Caki2 (cell line): ENCODE measurements around the gene FNDC3B. TPM values are rescaled to one million over a fixed set of nuclear protein-coding genes. Genes with fewer than 3 reads are reported as not detected.
A peak's percentile ranks its signal among the peaks of the same experiment; 100 is the strongest.

Source experiments
- DNase-seq: peaks from one replicate; pipeline ENCODE4 v3.0.0-alpha.2; 2015; ENCODE audit warnings: low read depth
- in situ Hi-C: cut with HindIII; loops from 2 replicates; pipeline ENCODE4 v1.10.0; 2016; ENCODE audit warnings: low sequenced_read_pairs, low pct_unique_long_range_greater_than_20kb, mixed read lengths
- total RNA-seq: library from RNA; depleted of rRNA; stranded (reverse); fragments of >200 nt; shearing (Covaris generic); gene quantifications from 2 replicates; pipeline ENCODE4 v1.2.3, GENCODE V29; 2014; ENCODE audit warnings: low replicate concordance

Gene FNDC3B
- total RNA-seq, 1 experiment from 2014 or later, result 77.7 TPM

DNA sequence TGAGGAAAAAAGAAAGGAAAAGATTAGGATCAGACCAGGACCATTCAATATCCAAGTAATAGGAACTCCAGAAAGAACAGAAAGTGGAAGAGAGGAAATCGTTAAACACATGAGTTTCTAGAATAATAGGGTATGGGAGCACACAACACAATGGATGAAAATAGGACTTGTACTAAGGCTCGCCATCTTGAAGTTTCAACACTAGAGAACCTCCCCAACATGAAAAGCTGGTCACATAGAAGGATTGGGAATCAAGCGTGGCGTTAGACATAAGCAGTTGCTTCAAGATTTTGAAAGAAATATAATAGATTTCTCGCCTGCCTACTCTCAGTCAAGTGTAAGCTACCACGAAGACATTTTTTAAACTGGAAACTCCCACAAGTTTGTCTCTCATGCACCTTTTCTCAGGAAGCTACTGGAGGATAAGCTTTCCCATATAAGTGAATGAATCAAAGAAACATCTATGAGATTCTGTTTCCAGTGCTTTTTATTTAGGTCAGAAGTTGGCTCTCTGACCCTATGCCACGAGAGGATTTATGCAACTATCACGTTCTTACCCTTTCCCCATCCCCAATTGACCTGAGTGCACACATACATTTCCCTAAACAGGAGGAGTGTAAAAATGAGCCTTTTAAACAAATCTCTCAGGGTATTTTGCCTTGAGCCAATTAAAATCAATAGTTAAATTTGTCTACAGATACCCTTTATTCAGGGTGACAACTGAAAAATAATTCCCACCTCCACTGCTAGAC, 363.7 kb downstream of the FNDC3B start:
- no peak for DNase-seq
- in situ Hi-C loops, result no loop called here

DNA sequence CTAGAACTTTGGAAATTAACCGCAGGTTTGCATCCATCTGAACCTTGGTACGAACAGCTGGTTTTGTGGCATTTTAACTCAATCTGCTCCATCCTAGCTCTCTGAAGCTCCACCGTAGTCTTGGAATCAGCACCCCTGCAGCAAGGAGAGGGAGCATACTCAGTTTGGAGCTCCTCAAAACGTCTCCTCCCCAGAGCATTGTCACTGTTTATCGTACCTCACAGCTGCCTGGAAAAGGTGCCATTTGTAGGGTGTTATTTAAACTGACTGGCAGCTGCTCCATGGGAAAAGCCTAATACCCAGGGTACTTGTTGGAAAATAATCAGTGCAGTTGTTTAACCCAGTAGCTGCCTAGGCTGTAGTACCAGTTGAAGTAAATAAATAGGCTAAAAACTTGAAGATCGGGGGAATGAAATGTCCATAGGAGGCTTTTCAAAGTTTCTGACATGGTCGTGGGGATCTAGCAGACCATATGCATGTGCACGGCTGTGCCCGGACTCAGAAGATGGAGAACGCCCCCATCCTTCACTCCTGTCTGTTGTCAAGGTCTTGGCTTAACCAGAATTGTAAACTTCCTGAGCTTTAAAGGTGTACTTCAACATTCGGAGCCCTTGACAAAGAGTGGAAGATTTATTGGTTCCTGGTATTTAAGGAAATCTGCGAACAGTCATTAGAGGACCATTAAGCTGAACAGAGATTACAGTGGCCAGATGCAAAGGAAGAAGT, 365.0 kb downstream of the FNDC3B start:
- in situ Hi-C loops, result no loop called here
- no peak for DNase-seq

DNA sequence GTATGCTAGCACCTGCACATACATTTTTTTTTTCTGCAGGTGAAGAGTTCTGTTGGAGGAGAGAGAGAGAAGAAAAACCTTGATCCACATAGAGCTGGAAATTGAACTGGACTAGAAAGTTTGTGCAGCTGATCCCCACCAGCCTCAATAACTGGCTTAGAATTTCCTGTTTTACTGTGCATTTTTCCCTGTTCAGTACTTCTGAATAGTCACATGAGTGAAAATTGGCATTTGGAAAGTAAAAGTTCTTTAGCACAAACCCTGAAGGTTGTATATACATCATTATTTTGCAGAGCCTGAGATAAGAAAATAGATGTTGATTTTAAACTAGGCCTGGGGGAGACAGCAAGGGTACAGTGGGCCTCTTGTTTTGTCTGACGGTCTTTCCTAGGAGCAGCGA, 366.5 kb downstream of the FNDC3B start:
- no peak for DNase-seq
- in situ Hi-C loops, result no loop called here

DNA sequence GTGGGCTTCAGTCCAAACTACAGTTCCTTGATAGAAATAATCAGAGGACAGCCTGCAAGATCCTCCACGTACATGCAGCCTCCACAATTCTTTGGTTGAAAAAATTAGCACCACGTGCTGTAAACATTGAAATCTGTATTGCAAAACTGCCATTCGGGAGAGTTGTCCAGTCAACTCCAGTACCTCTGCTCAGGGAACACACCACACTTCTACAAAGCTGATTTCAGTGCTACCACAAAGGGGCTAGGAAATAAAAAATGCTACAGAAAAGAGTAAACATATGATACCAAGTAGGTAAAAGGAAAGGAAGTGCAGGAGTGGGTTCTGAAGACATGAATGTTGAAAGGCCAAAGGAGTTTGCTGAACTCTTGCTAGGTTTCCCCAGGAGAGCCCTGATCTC, 368.5 kb downstream of the FNDC3B start:
- no peak for DNase-seq
- in situ Hi-C loops, result no loop called here

DNA sequence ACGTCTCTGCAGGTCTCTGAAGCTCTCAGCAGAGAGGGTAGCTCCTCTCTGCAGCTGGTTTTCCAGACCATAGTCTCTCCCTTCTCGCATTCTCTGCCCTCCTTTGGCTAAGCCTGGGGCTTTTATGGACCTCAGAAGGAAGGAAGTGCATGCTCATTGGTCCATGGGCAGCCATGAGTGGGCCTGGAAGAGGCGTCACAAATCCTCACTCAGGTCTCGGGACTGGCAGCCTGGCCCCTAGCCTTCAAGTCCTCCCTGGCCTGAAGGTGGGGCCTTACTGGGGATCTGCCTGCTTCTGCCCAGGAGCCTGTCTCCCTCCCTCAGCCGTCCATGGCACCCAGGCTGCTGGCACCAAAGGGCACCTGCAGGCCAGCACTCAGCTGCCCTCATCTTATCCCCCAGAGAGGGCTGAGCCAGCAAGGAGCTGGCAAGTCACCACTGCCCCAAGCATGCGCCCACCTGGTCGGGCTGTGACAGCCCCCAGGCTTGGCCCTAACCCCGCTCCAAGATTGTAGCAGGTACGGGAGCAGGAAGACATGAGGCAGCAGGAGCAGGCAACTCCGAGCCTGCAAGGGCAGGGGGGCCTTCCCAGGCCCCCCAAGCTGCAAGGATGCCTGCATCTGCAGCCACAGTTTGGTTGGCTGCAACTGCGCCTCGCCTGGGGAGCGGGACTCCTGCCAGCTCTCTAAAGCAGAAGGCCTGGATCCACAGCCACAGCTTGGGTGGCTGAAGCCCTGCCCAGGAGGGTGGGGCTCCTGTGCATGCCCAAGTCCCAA, 371.5 kb downstream of the FNDC3B start:
- DNase-seq, result no peak
- in situ Hi-C loops, result no loop called here

DNA sequence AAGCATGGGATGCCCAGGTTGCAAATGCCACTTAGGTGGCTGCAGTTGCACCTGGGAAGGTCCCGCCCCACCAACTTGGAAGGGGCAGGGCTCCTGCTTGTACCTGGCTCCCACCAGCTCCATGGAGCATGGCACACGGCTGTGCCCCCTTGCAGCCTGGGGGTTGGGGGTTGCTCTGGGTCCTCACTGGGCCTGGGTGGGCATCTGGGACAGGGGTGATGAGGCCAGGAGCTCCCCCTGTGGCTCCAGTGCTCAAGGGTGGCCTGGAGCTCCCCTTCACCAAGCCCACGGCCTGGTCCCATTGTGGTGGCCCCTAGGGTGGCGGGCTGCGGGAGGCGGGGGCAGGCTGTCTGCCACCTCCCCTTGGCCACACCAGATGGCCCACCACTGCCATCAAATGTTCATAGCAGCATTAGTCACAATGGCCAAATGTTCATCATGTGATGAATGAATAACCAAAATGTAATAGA, 372.1 kb downstream of the FNDC3B start:
- in situ Hi-C loops, result no loop called here
- no peak for DNase-seq

DNA sequence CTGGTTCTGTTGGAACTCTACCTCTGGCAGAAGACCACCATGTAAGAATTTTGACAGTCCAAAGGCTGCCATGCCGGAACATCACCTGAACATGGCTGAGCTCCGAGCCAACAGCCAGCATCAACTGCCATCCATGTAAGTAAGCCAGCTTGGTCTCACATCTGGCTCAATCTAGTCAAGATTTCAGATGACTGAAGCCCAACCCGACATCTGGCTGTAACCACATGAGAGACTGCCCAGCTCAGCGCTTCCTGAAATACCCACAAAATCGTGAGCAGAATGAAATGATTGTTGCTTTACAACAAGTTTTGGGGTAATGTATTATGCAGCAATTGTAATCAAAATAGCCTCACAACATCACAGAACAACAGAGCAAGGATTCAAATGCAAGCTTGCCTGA, 375.9 kb downstream of the FNDC3B start:
- in situ Hi-C loops, result no loop called here
- no peak for DNase-seq

DNA sequence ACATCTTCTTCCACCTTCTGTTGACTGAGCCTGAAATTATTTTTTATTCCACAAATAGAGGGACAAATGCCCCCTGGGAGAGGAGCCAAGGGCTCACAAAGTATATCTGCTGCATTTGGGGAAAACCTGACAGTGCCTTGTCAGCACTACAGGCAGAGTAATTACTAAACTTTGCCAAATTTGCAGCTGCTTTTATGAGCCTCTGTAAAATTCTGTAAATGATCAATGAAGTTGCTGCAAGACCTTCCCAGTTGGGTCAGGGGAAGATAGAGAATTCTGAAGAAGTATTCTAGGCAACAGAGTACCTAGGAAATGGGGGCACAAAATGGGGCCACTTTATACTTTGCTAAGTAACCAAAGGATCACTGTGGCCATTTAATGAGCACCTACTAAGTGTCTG, 398.3 kb downstream of the FNDC3B start:
- in situ Hi-C loops, result no loop called here
- no peak for DNase-seq

DNA sequence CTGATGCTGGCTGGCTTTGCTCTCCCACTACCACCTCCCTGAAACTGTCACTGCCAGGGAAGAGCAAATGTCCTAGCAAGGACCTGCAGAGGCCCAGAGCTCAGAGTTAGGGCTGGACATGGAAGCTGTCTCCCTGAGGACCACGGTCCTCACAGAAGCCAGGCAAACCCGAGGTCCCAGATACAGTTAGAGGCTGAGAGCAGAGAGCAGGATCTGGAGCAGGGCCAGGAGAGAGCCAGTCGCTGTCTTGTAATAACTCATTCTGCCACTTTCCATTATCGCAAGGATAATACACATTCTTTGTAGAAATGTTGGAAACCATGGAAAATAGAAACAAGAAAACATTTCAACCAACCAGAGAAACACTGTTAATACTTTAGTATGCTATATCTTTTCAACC, 398.8 kb downstream of the FNDC3B start:
- no peak for DNase-seq
- in situ Hi-C loops, result no loop called here

DNA sequence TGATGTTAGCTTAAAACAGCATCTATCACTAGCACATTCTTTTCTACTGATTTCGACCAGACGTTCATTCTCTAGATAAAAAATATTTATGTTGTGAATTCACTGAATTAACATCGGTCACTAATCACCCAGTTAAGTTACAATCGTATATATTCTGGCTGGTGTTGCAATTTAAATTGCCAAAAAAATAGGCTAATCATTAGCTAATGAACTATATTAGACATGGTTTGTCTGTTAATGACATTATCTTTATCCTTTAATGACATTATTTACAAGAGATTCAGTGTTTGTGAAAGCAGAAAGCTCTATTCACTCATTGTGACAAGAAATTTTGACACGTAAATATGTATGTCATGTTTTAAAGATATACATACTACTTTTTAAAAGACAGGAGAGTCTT, 402.2 kb downstream of the FNDC3B start:
- in situ Hi-C loops, result no loop called here
- DNase-seq, result no peak

DNA sequence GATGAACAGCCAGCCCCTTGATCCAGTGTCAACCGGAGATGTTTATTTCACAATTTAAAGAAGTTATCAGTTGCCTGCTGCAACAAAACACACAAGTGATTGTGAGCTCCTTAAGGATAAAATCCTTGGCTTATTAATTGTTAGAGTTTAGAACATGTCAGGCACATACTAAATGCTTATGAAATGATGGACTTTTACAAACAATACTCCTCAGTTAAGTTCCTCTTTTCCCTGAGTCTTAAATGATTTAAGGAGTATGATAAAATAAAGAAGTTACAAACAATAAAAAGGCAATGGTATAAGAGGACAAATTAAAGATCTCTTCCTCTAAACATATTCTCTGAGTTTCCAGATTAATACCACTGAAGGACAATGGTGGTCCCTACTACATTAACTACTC, 403.2 kb downstream of the FNDC3B start:
- in situ Hi-C loops, result no loop called here

DNA sequence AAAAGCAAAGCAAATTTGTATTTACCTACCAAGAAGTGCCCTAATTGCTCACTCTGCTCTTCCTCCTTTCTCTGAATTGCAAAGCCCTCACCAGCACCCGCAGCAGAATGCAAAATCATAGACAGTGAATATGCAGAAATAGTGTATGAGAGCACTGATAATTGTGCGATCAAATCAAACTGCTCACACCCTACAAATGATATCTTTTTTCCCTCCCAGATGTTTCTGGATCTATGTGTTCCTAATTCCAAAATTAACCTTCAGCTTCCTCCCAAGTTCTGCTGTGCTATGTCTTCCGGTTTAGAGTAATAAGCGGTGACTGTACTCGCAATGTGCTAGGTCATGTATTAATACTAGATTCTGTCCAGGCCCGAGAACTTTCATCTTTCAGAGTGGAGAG, 405.4 kb downstream of the FNDC3B start:
- DNase-seq, result no peak
- in situ Hi-C loops, result no loop called here

More for the DNA sequence above, 403.2 kb downstream of the FNDC3B start:
- no peak for DNase-seq

DNA sequence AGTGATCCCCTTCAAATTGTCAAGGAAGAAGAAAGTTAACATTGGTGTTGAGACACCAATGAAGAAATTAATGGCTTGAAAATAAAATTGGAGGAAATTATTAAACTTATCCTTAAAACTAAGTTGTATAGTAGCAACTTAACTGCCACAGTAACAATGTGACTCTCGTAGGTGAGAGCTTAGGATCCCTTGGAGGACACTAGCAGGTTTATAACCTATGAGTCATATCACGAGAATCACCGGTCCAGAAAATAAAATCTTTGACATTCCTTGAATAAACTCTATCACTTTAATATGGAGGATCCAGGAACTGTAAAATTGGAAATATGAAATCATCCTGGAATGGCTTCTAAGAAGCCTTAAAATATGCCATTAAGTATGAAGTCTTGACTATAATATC, 406.8 kb downstream of the FNDC3B start:
- in situ Hi-C loops, result no loop called here
- DNase-seq, result no peak

DNA sequence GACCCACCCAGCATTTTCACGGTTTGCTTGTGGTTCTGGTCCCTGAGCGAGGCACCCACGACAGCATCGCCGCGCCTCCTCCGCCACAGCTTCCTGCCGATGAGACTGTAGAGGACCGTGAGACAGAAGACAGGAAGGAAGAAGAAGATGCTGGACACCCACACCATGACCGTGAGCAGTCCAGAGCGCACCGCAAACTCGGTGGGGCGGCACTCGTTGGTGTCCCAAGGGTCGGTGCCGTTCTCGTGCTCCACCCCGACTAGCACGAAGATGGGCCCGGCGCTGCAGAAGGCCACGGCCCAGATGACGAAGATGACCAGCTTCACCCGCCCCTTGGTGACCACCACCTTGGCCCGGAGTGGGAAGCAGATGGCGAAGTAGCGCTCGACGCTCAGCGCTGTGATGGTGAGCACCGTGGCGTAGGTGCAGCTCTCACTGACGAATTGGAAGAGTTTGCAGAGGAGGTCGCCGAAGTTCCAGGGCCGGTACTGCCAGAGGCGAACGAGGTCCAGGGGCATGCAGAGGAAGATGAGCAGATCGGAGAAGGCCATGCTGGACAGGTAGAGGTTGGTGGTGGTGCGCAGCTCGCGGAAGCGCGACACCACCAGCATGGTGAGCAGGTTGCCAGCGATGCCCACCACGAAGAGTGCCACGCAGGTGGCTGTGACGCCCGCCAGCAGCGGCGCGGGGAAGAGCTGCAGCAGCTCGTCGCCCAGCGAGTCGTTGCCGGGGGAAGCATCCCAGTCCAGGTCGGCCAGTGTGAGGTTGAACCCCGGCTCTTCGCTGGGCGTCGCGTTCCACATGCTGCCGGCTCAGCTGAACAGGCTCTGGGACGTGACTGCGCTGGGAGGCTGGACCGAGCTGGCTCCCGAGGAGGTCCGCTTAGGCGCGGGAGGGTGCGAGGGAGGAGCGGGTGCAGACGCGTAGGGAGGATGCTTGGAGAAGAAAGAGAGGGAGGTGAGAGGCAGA, 408.5 kb downstream of the FNDC3B start, which contains the start of gene GHSR:
Gene GHSR, minus strand, starts transcription at position 846 of the 969 bp plus-strand sequence. Its CDS starts 43 bp downstream, at position 803.
- in situ Hi-C loops, result no loop called here
- no peak for DNase-seq

DNA sequence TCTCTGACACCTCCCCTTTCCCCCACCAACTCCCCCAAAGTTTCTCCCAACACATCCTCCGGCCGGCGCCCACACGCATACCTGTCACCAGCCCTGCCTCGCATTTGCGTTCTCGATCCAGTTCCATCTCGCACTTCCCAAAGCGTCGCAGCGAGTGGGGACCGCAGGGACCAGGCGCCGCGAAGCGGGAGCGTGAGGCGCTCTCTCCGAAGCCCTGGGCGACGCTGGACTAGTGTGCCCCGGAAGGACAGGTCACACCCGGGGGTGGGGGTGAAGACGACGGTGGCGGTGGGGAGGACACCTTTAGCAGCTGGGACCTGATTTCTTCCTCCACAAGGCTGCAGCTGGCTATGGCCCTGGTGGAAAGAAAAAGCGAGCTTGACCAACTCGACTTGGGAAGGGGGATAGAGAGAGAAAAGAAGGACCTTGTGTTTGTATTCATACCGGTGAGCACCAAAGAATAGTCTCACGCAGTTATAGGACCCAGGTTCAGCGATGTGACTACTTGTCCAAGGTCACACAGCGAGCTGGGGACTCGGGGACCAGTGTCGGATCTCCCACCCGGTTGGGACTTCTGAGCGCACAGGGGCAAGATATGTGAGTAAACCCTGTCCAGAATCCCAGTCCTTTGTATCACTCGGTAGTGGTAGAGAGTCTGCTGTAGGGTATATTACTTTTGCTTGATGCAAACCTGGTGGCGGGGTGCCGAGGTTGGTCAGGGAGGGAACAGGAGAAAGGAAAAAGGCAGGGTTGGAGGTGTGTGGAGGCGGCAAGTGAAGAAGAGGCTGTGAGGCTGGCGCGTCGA, 409.5 kb downstream of the FNDC3B start:
- DNase-seq, result no peak
- in situ Hi-C loops, result no loop called here

DNA sequence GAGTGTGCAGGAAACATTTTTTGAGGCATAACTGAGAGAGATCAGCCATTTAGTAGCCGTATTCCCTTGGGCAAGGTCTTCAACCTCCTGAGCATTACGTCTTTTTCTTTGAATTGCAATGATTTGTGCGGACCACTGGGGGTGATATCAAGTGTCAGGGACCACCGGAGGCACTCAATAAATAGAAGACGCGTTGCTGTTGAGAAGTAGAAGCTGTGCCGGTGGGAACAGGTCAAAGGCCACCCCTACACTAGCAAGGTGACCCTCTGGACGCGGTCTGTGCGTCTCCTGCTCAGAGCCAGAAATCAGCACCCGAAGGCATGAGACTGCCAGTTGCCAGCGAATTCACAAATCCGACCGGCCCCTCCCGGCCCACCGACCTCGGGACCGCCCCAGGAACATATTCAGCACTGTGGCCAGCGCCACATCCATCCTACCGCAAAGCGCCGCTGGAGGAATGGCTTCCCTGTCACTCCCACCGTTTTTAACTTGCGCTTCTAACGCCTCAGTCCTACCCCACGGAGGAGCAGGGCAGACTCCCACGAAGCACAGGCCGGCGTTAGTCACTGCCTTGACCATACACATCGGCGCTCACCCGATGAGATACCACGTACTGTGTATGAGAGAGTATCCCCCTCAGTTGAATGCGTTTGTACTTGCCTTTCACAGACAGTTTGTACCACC, 410.2 kb downstream of the FNDC3B start:
- DNase-seq, result peak; percentile 56
- in situ Hi-C loops, result no loop called here
